ENCODE results near the gene TINAGL1. TPM values are rescaled to one million over a fixed set of nuclear protein-coding genes. Genes with fewer than 3 reads are reported as not detected.

The TINAGL1 gene
- total and polyA plus RNA-seq, 10 of the 15 experiments (the other 5 are each of a cell fraction or from before 2014, with no cell fraction given): 0.20 to 0.49 (median 0.23) TPM; not detected in 7

DNA sequence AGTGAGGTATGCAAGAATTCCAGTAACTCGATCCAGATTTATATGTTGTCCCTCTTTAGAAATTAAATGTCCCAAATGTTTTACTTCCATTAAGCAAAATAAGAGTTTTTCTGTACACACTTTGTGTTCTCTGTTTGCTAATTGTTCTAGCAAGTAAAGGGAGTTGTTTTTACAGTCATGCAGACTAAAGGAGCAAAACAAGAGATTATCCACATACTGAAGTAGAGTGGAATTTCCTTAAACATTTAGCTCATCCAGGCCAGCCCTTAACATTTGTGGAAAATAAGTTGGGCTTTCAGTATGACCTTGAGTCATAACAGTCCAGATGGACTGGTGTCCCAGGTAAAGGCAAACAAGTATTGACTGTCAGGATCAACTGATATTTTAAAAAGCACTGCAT lies 44.1 kb upstream of the TINAGL1 start:
- WGBS (ENCODE audit: insufficient coverage, insufficient replicate concordance, low lambda C conversion rate, missing lambda C conversion rate): 0% methylated on average over 1 of the region's 1 CpG
- ATAC-seq (no peak), FAIRE-seq (no peak), DNase-seq (ENCODE audit: low read depth, low spot score) (no peak)
- ChIA-PET RAD21 (ENCODE audit: unreplicated experiment) (no interaction called here), POLR2A (interaction anchor here (0.8 to 1.4 kb wide), 4 partner anchors 11 to 71 kb away, joined by 3 to 4 read pairs (median 4); no protein-coding TSS in a partner anchor), CTCF (interaction anchor here (0.7 to 4.0 kb wide), 5 partner anchors 9 to 110 kb away, joined by 3 to 25 read pairs (median 4); no protein-coding TSS in a partner anchor), SMC1A (ENCODE audit: uncharacterized antibody, unreplicated experiment) (interaction anchor here (1.0 to 1.9 kb wide), 7 partner anchors 11 to 110 kb away, joined by 3 to 9 read pairs (median 5); no protein-coding TSS in a partner anchor)
- Histone ChIP-seq H3K79me2 (ENCODE audit: control insufficient read depth, insufficient read depth, low read length) (no peaks in the 10 kb centered on the region), H3K27ac (ENCODE audit: control insufficient read depth, insufficient read depth) (no peak overlapping the region), H3K9me3 (replicated peaks; ENCODE audit: control insufficient read depth, insufficient read depth, low read length) (no peaks in the 10 kb centered on the region), H3K4me1 (ENCODE audit: control insufficient read depth, insufficient read depth, low read length) (no peaks in the 10 kb centered on the region), H4K20me1 (ENCODE audit: control insufficient read depth, insufficient read depth) (no peaks in the 10 kb centered on the region), H3K9ac (ENCODE audit: control insufficient read depth, insufficient read depth, low read length) (no peak overlapping the region), H2AFZ (ENCODE audit: control insufficient read depth, low read depth, low read length) (no peak overlapping the region), H3K36me3 (ENCODE audit: control insufficient read depth in 2 of 2, insufficient read depth in 2 of 2, low read length in 1 of 2) (no peaks in the 10 kb centered on the region), H3K27me3 (replicated peaks in 1 of 2; ENCODE audit: control insufficient read depth in 2 of 2, insufficient read depth in 2 of 2, low read length in 1 of 2) (no peaks in the 10 kb centered on the region; a peak in 1 of 4 replicates), H3K4me3 (no peak overlapping the region), H3K4me2 (ENCODE audit: control insufficient read depth, insufficient read depth) (no peak overlapping the region)
- in situ Hi-C loops (cut with MboI) (no loop called here), intact Hi-C loops (cut with micrococcal nuclease; ENCODE audit: unreplicated experiment) (no loop called here)
- no peak for TF ChIP-seq MYB (IDR thresholded peaks at IDR 0.05; ENCODE audit: borderline replicate concordance, low read depth, low read length)
- TF ChIP-seq, protein P1, sequence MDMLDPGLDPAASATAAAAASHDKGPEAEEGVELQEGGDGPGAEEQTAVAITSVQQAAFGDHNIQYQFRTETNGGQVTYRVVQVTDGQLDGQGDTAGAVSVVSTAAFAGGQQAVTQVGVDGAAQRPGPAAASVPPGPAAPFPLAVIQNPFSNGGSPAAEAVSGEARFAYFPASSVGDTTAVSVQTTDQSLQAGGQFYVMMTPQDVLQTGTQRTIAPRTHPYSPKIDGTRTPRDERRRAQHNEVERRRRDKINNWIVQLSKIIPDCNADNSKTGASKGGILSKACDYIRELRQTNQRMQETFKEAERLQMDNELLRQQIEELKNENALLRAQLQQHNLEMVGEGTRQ (IDR thresholded peaks at IDR 0.05; ENCODE audit: borderline replicate concordance, low read depth, low read length): no peak
- BruUV-seq (replicated peaks): no TSS peak

DNA sequence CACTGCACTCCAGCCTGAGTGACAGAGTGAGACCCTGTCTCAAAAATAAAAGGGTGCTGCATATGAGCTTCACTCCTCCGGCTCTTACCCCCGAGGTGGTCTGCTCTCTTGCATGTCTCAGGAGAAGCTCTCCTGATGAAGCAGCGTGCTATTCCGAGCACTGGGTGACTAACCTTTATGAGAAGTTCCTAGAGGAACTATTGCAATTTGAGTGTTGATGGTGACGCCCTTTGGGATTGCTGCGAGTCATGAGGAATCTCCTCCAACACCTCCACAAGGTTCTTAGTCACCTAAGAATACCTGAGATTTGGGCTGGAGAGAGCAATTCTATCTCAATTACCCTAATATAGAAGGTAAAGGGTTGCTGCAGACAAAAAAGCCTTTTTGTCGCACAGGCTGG lies 40.8 kb upstream of the TINAGL1 start:
- DNase-seq (ENCODE audit: low read depth, low spot score): no peak
- no peak overlapping the region for H3K9ac ChIP-seq (ENCODE audit: control insufficient read depth, insufficient read depth, low read length)
- H3K27ac ChIP-seq (ENCODE audit: control insufficient read depth, insufficient read depth): no peak overlapping the region
- ChIA-PET SMC1A (ENCODE audit: uncharacterized antibody, unreplicated experiment) (interaction anchor here (1.0 to 2.8 kb wide), 7 partner anchors 12 to 141 kb away, joined by 3 to 8 read pairs (median 4); no protein-coding TSS in a partner anchor), CTCF (interaction anchor here (0.7 to 2.8 kb wide), 5 partner anchors 12 to 140 kb away, joined by 3 to 17 read pairs (median 4); no protein-coding TSS in a partner anchor), POLR2A (interaction anchor here (0.6 to 1.7 kb wide), 3 partner anchors 13 to 29 kb away, joined by 3 to 4 read pairs (median 3); no protein-coding TSS in a partner anchor), RAD21 (ENCODE audit: unreplicated experiment) (interaction anchor here (0.8 kb wide), 1 partner anchor 13 kb away, joined by 3 read pairs; no protein-coding TSS in a partner anchor)
- H3K36me3 ChIP-seq (ENCODE audit: control insufficient read depth in 2 of 2, insufficient read depth in 2 of 2, low read length in 1 of 2): no peaks in the 10 kb centered on the region
- TF ChIP-seq, protein P2, sequence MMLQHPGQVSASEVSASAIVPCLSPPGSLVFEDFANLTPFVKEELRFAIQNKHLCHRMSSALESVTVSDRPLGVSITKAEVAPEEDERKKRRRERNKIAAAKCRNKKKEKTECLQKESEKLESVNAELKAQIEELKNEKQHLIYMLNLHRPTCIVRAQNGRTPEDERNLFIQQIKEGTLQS (IDR thresholded peaks at IDR 0.05; ENCODE audit: borderline replicate concordance, extremely low read depth, low read depth, low read length): no peak
- TF ChIP-seq CBX3 (IDR thresholded peaks at IDR 0.05; ENCODE audit: borderline replicate concordance, low read depth) (no peak), BHLHE40 (IDR thresholded peaks at IDR 0.05; ENCODE audit: borderline replicate concordance in 1 of 2, low read depth in 2 of 2, low read length in 1 of 2) (no peak)
- in situ Hi-C loops (cut with MboI): loop anchor here (5.0 kb wide), 1 partner anchor 353 kb away; no protein-coding TSS in a partner anchor
- WGBS (ENCODE audit: insufficient coverage, insufficient replicate concordance, low lambda C conversion rate, missing lambda C conversion rate): 54% methylated on average over 7 of the region's 7 CpGs
- no peak overlapping the region for H3K4me3 ChIP-seq
- no peak for ATAC-seq
- no peaks in the 10 kb centered on the region for H3K4me1 ChIP-seq (ENCODE audit: control insufficient read depth, insufficient read depth, low read length)
- H3K9me3 ChIP-seq (replicated peaks; ENCODE audit: control insufficient read depth, insufficient read depth, low read length): no peaks in the 10 kb centered on the region
- H3K27me3 ChIP-seq (replicated peaks in 1 of 2; ENCODE audit: control insufficient read depth in 2 of 2, insufficient read depth in 2 of 2, low read length in 1 of 2): no peaks in the 10 kb centered on the region; a peak in 1 of 4 replicates
- no peak for FAIRE-seq
- no peaks in the 10 kb centered on the region for H3K79me2 ChIP-seq (ENCODE audit: control insufficient read depth, insufficient read depth, low read length)
- intact Hi-C loops (cut with micrococcal nuclease; ENCODE audit: unreplicated experiment): no loop called here
- H4K20me1 ChIP-seq (ENCODE audit: control insufficient read depth, insufficient read depth): no peaks in the 10 kb centered on the region
- BruUV-seq (replicated peaks): no TSS peak
- no peak overlapping the region for H2AFZ ChIP-seq (ENCODE audit: control insufficient read depth, low read depth, low read length)
- no peak overlapping the region for H3K4me2 ChIP-seq (ENCODE audit: control insufficient read depth, insufficient read depth)

Data from GM12878 (cell line).